PC-9 (cell line): Measurements from ENCODE around the gene RNF220. TPM values are rescaled to one million over a fixed set of nuclear protein-coding genes. Genes with fewer than 3 reads are reported as not detected.

Experiments used
- BruUV-seq: library from RNA; stranded (reverse); fragments of 400-500 nt; replicated peaks from 2 replicates; lab custom pipeline; 2021; lab: Mats Ljungman, UMichigan
- CTCF ChIA-PET: fragments of 300-600 bp; sonication (Branson Sonifier 250); formaldehyde crosslinking; loops from one replicate; lab custom pipeline; 2022; ENCODE audit warnings: antibody characterized with exemption; lab: Charles Lee
- POLR2A ChIA-PET: fragments of 300-600 bp; sonication (Branson Sonifier 250); formaldehyde crosslinking; loops from one replicate; lab custom pipeline; 2022; ENCODE audit warnings: antibody characterized with exemption; ENCODE audit not compliant: unreplicated experiment; lab: Charles Lee
- DNase-seq, 2 experiments: peaks; one replicate each; pipeline versions ENCODE4 v3.0.0 to v3.0.0-alpha.2; 2015 to 2022; ENCODE audit warnings: mixed read lengths in 1 of 2
- H2AFZ ChIP-seq: fragments of 200-600 bp; sonication (generic); 2 replicates; pipeline ENCODE4 v1.8.1; 2017; ENCODE audit warnings: antibody characterized with exemption
- H3F3A ChIP-seq: fragments of 200-600 bp; sonication (generic); 2 replicates; pipeline ENCODE4 v1.8.1; 2017; ENCODE audit warnings: antibody characterized with exemption, mild to moderate bottlenecking, low read depth; ENCODE audit not compliant: insufficient read depth
- H3K27ac ChIP-seq: fragments of 200-600 bp; sonication (generic); 2 replicates; pipeline ENCODE4 v1.6.1; 2016; ENCODE audit warnings: mixed run types
- H3K27me3 ChIP-seq: fragments of 200-600 bp; sonication (generic); 2 replicates; pipeline ENCODE4 v1.6.1; 2016; ENCODE audit warnings: low read depth, mixed run types; ENCODE audit not compliant: insufficient read depth
- H3K36me3 ChIP-seq: fragments of 200-600 bp; sonication (generic); 2 replicates; pipeline ENCODE4 v1.6.1; 2016; ENCODE audit warnings: low read depth, mixed run types
- H3K4me1 ChIP-seq: fragments of 200-600 bp; sonication (generic); replicated peaks from 2 replicates; pipeline ENCODE4 v1.6.1; 2016; ENCODE audit warnings: mixed run types; ENCODE audit not compliant: insufficient read depth
- H3K4me2 ChIP-seq: fragments of 200-600 bp; sonication (generic); 2 replicates; pipeline ENCODE4 v1.6.1; 2017; ENCODE audit warnings: mixed run types
- H3K4me3 ChIP-seq: fragments of 200-600 bp; sonication (generic); 2 replicates; pipeline ENCODE4 v1.6.1; 2016; ENCODE audit warnings: mixed run types
- H3K79me2 ChIP-seq: fragments of 200-600 bp; sonication (generic); 2 replicates; pipeline ENCODE4 v1.6.1; 2017; ENCODE audit warnings: low read depth, mixed run types
- H3K9me2 ChIP-seq: fragments of 200-600 bp; sonication (generic); 2 replicates; pipeline ENCODE4 v1.8.1; 2017; ENCODE audit warnings: mild to moderate bottlenecking; ENCODE audit not compliant: insufficient read depth
- H3K9me3 ChIP-seq: fragments of 200-600 bp; sonication (generic); 2 replicates; pipeline ENCODE4 v1.8.1; 2016; ENCODE audit warnings: low read depth; ENCODE audit not compliant: insufficient read depth
- H4K20me1 ChIP-seq: fragments of 200-600 bp; sonication (generic); 2 replicates; pipeline ENCODE4 v1.8.1; 2017; ENCODE audit not compliant: insufficient read depth
- CTCF ChIP-seq: fragments of 200-600 bp; sonication (generic); conservative IDR thresholded peaks from 2 replicates; pipeline ENCODE4 v1.6.1; 2017; ENCODE audit warnings: mixed run types, antibody characterized with exemption, mild to moderate bottlenecking, moderate library complexity
- EZH2 ChIP-seq: fragments of 200-600 bp; sonication (generic); IDR thresholded peaks from 2 replicates; pipeline ENCODE4 v1.8.0; 2017; ENCODE audit warnings: antibody characterized with exemption, low read depth
- intact Hi-C: fragments of 100-400 bp; cut with micrococcal nuclease; formaldehyde crosslinking; loops from one replicate; pipeline ENCODE4 v1.10.0; 2022; ENCODE audit not compliant: unreplicated experiment
- total RNA-seq: library from RNA; stranded (reverse); gene quantifications from 2 replicates; pipeline ENCODE4 v1.2.3, GENCODE V29; 2021

The RNF220 gene
- total RNA-seq, 1 experiment from 2014 or later = 82.9 TPM

DNA sequence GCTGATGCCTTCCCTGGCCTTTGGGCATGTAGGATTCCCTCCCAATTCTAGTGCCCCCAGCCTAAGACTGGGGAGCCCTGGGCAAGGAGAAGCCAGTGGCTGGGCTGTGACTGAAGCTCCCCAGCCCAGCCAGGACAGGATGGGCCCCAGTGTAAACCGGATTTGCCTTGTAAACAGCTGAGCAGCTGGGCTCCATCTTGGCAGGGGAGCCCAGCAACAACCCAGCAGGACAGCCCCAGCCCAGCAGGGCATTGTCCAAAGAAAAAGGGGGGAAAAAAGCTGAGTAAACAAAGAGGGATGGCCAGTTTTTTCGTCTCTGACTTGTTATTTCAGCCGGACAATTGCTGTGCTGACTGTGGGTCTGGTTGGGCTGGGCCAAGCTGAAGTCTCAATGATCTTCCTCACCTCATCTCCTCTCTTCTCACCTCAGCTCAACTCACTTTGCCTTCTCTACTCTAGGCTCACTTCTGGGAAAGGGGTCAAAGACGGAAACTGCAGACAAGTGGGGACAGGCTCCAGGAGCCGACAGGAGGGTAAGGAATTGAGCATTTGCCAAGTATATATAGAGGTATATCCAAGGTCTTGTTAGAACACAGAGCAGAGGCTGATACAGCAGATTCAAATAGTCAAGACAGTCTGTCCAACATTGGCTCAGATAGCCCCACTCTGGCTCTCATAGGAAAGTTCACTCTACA, 171.5 kb downstream of the RNF220 start:
- POLR2A ChIA-PET = interaction anchor here (0.5 to 0.6 kb wide), 2 partner anchors 15 to 54 kb away, joined by 5 to 12 read pairs; no protein-coding TSS in a partner anchor

DNA sequence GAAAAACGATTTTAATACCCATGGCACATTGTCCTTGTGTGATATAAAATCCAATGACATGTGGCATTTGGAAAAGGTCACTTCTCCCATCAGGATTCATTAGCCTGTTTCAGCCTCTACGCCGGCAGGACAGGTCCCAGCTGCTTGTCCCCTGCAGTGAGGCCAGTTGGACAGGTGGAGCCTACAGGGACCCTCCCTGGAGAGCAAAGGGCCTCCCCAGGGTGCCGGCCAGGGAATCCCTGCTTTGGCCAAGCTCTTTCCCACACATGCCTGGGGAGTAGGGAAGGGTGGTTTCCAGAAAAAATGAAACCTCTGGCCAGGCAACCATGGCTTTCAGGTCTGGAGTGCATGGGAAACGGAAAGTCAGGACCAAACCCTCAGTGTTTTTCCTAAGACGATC, 176.2 kb downstream of the RNF220 start:
- H3F3A ChIP-seq = no peaks in the 10 kb centered on the region
- H3K9me2 ChIP-seq = no peaks in the 10 kb centered on the region
- intact Hi-C loops = no loop called here
- no peak overlapping the region for H3K4me3 ChIP-seq
- no peak overlapping the region for H2AFZ ChIP-seq
- H3K4me1 ChIP-seq = no peaks in the 10 kb centered on the region
- CTCF ChIA-PET = no interaction called here
- no peaks in the 10 kb centered on the region for H3K79me2 ChIP-seq
- DNase-seq = no peak
- H3K27me3 ChIP-seq = no peaks in the 10 kb centered on the region
- H3K4me2 ChIP-seq = no peak overlapping the region
- no peaks in the 10 kb centered on the region for H3K9me3 ChIP-seq
- H4K20me1 ChIP-seq = no peaks in the 10 kb centered on the region
- no peaks in the 10 kb centered on the region for H3K36me3 ChIP-seq
- POLR2A ChIA-PET = no interaction called here
- BruUV-seq = no TSS peak
- H3K27ac ChIP-seq = no peak overlapping the region
- TF ChIP-seq EZH2 (no peak), CTCF (no peak)

More for the DNA sequence above, 171.5 kb downstream of the RNF220 start:
- TF ChIP-seq CTCF (no peak), EZH2 (no peak)
- no peak overlapping the region for H3K27ac ChIP-seq
- BruUV-seq = no TSS peak
- no peak overlapping the region for H3K4me3 ChIP-seq
- CTCF ChIA-PET = no interaction called here
- H3K79me2 ChIP-seq = no peaks in the 10 kb centered on the region
- intact Hi-C loops = no loop called here
- no peaks in the 10 kb centered on the region for H3F3A ChIP-seq
- H3K27me3 ChIP-seq = no peaks in the 10 kb centered on the region
- no peaks in the 10 kb centered on the region for H3K9me3 ChIP-seq
- H3K4me2 ChIP-seq = no peak overlapping the region
- no peak for DNase-seq
- no peaks in the 10 kb centered on the region for H4K20me1 ChIP-seq
- H3K36me3 ChIP-seq = no peaks in the 10 kb centered on the region
- no peaks in the 10 kb centered on the region for H3K9me2 ChIP-seq
- H2AFZ ChIP-seq = no peak overlapping the region
- H3K4me1 ChIP-seq = no peaks in the 10 kb centered on the region

DNA sequence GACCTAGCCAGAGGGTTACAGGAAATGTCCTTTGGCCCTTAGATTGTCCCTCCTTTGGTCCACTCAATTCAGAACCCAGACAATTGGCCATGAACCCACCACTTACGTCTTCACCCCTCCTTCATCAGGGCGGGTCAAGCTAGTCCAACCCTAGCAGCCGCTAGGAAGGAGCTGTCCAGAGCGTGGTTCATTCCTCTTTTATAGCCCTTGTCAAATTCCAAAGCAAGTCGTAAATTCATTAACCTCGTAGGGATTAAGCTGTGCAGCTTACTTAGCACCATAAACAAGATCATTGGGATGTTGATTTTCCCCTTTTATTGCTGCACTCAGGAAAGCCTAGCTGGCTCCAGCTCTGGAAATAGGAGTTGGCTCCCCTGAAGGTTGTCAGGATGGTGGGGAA, 179.1 kb downstream of the RNF220 start:
- no peaks in the 10 kb centered on the region for H3K9me3 ChIP-seq
- H2AFZ ChIP-seq = no peak overlapping the region
- no peak for TF ChIP-seq CTCF
- no peak for TF ChIP-seq EZH2
- H3F3A ChIP-seq = 0 out of 2 replicates have a peak, but pooled peaks cover 5% of the 10 kb centered on the region
- CTCF ChIA-PET = no interaction called here
- no peaks in the 10 kb centered on the region for H4K20me1 ChIP-seq
- H3K79me2 ChIP-seq = no peaks in the 10 kb centered on the region
- no peaks in the 10 kb centered on the region for H3K36me3 ChIP-seq
- no peaks in the 10 kb centered on the region for H3K27me3 ChIP-seq
- DNase-seq = no peak
- no peak overlapping the region for H3K4me2 ChIP-seq
- BruUV-seq = no TSS peak
- POLR2A ChIA-PET = interaction anchor here (0.5 kb wide), 1 partner anchor 117 kb away, joined by 5 read pairs; no protein-coding TSS in a partner anchor
- H3K9me2 ChIP-seq = no peaks in the 10 kb centered on the region
- H3K4me3 ChIP-seq = no peak overlapping the region
- 0 out of 2 replicates have a peak, but pooled peaks cover 8% of the 10 kb centered on the region for H3K4me1 ChIP-seq
- intact Hi-C loops = no loop called here
- H3K27ac ChIP-seq = no peak overlapping the region
